ENCODE data around the gene ADGRF5. TPM values are rescaled to one million over a fixed set of nuclear protein-coding genes. Genes with fewer than 3 reads are reported as not detected.

The ADGRF5 gene
- total RNA-seq, 1 donor from 2014 or later = 2.2 TPM

DNA sequence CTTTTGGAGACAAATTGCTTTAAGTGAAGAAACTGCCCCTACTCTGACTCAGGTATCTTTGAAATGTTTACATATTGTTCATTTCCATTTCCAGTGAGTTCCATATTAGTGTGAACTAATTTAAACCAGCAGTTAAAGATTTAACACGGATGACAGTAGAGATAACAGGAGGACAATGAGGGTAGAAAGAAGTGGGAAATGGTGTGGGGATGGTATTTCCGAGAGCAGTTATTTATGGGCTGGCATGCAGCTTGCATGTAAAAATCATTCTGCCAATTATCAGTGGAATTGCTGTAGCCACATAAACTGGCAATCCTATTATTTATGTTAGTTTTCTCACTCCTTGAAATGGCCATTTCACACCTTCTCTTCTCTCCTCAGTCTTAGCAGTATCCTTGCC lies 8.6 kb upstream of the ADGRF5 start:
- no peak for DNase-seq (ENCODE audit: low spot score)

DNA sequence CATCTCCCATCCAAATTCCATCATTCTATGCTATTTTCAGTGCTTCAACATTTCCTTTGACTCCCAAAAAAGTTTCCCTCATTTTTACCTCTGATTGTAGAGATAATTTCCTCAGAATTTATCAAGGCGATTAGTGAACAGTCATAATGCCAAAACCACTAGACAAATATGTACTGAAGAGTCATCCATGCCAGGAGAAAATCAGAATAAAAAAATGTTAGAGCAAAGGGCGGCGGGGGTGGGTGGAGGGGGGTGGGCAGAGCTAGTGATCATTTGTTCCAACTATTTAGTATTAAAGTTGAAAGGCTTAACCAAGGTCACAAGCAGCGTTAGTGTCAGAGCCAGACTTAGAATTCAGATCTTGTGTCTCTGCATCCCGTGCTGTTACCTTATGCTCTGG lies 5.3 kb upstream of the ADGRF5 start:
- DNase-seq (ENCODE audit: low spot score) = no peak

DNA sequence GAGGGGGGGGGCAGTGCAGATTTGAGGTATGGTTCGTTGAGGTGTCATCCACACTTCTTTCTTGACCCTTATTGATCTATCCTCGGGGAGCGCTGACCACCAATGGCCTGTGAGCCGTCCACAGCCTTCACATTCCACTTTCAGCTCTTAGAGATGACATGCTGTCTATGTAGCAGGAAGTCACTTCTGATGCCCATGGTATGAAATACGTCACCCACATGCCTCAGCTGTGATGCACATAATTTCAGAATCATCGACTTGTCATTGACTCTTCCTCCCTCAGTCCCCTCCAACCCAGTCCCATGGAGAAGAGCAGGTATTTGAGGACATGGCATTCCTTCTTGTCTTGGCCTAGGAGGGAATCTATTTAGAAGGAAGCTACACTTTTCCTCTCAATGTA lies 4.7 kb upstream of the ADGRF5 start:
- DNase-seq (ENCODE audit: low spot score) = no peak

DNA sequence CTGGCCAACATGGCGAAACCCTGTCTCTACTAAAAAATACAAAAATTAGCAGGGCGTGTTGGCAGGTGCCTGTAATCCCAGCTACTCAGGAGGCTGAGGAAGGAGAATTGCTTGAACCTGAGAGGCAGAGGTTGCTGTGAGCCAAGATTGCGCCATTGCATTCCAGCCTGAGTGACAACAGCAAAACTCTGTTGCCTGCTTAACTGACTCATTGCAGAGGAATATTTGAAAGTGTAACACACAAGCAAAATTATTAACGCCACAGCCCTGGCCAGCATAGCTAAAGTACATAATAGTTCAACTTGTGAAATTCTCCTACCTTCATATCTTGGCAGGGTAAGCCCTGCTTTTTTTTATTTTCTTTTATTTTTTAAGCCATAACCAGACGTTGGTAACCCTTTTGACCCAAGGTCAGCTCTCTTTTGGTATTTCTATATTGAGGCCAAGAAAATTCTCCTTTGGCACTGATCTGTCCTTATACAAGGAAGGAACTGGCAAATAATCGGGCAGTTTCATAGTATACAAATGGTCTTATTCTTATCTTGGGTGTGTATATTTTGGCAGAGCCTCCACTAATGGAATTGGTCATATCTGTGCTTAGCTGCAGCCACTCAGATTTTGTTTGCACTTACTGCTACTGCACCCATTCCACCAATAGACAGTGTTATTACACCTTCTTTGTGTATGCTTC lies 4.0 kb upstream of the ADGRF5 start:
- DNase-seq (ENCODE audit: low spot score) = peak; percentile 71

DNA sequence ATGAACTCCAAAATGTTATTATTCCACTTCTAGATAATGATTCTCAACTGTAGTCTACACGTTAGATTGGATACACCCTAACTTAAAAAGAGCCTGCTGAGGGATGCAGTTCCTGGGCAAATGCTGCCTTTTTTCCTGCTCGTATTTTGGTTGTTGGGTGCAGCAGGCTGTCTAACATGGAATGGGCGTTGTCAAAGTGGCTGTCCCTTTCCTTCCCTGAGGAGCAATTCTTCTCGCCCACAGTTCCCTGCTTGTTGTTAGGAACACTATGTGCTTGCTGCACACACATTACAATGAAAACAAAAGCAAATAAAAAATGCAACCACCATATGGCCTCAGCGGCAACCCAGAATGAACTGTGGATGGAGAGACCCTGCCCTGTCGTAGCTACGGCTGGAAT lies 1.7 kb upstream of the ADGRF5 start:
- DNase-seq (ENCODE audit: low spot score) = no peak

DNA sequence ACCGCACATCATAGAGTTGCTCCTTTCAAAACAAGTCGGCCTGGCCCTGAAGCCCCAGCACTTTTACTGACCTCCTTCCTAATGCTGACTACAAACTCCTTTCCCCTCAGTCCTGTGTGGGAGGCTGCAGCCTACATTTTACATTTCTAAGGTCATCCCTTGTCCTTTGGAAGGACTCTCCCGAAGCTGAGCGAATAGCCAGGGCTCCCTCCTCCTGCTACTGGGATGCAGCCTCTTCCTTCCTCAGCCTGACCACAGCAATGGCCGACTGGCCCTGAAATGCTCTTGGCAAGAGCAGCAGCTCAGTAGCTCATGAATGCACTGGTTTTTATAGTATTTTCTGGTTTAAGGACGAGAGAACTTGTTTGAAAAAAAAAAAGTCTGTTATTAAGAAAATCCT lies 679 bp downstream of the ADGRF5 start:
- no peak for DNase-seq (ENCODE audit: low spot score)

DNA sequence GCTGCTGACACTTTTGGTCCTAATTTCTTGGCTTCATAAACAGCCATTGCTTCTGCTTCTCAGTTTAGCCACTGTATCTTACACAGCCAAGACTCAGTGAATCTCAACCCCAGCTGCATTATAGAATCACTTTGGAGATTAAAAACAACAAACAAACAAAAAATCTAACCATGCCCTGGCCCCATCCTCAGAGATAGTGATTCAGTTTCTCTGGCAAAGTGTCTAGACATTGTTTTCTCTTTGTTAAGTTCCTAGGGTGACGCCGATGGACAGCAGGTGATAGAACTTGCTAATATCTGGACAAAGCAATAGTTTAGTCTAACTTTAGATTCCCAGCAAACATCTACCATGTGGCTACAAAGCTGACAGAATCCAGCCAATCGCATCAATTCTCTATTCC lies 2.9 kb downstream of the ADGRF5 start:
- no peak for DNase-seq (ENCODE audit: low spot score)

DNA sequence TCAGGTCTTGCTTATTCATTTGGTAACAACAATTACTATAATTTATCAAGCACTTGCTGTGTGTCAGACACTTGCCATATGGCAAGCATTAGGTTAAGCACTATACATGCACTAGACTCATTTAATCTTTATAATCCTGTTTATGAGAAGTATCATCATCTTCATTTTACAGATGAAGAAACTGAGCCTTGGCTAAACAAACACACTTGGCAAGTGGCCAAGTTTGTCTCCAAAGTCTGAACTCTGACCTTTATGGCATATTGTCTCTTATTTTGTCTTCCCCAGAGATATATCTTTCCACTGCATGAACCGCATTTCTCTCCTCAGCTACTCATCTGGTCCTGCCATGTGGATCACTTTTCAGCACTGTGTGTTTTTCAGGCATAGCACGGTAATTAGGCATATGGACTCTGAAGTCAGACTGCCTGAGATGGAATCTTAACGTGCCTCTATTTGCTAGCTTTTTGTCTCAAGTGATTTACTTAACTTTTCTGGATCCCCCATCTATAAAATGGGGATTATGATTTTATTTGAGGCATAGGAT lies 4.7 kb downstream of the ADGRF5 start:
- DNase-seq (ENCODE audit: low spot score) = no peak

DNA sequence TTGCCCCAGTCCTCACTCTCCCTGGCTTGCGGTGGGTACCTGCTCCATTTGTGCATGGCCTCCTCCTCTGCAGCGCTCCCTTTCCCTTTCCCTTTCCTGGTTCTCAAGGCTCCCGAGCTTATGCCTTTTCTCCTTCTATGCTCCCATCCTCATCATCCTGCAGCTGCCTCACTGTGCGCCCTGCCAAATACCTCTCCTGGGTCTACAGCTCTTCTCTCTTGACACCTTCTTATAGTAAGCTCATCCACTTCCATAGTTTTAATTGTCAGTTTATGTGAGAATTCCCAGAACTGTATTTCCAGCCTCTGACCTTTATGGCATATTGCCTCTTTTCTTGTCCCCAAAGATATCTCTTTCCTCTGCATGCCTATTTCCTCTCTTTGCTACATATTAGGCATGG lies 5.9 kb downstream of the ADGRF5 start:
- no peak for DNase-seq (ENCODE audit: low spot score)

DNA sequence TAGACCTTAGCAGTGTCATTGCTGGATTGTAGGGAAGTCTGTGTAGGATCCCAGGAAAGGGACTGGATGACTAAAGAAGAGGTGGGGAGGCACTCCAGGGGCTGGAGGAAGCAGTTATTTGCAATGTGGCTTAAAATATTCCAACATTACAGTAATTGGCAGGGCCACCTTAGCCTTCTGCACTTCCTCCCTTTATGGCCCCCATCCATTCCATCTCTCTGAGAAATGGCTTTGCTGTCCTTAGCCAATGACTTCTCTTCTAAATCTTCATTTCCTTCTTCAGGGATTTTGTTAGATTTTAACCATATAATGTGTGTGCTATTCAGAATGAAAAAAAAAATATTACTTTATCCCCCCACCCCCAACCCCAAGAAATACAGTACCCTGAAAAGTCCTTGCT lies 6.4 kb downstream of the ADGRF5 start:
- DNase-seq (ENCODE audit: low spot score) = no peak

DNA sequence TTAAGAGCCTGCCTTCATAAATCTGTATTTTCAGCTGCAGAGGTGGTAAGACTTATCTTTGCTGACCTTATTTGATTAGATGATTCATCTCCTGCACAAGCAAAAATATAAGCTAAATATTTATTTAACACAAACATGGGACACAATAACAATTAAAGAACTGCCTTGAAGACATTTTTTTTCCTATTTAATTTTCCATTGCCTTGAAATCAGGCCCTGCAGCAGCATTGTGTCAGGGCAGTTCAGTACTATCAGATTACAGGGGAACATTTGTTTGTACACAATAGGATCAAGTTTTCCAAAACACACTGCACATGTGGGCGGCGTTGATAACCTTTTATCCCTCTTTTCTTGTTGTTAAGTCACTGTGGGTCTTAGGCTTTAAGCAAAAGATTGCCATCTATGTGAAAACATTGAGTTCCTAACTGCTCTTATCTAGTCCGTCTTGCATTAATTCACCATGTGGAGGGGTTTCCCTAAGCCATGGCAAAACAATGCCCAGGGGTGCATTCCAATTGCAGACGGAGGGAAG lies 7.4 kb downstream of the ADGRF5 start:
- DNase-seq (ENCODE audit: low spot score) = no peak

DNA sequence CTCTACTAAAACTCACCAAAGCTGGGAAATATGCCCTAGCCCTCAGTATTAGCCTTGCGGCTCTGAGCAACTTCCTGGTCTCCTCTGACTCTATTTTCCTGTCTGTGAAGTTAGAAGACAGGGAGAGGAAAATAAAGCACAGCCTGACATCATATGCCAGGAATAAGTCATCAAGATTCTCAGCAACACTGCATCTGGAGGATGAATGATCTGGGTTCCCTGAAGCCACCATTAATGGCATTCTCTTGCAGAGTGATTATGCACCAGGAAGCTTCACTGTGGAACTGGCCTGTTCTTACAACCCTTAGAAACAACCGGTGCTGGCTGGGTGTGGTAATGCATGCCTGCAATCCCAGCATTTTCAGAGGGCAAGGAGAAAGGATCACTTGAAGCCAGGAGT lies 12.4 kb downstream of the ADGRF5 start:
- DNase-seq (ENCODE audit: low spot score) = peak; percentile 14

DNA sequence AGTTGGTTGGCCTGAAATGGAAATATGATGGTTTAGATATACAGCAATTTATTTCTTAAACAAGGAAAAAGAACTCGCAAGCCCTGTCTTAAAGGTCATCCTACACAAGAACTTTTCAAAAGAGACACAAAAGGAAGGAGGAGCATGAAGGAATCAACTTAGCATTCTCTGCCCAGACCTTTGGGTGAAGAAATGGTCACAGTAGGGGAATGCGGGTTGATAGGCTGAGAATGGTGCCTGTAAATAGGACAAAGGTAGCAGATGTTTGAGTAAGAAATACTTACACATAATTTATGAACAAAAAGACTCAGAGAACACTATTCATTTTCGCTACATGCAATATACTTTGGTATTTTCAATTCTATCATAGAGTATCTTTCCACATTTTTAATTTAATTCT lies 15.0 kb downstream of the ADGRF5 start:
- DNase-seq (ENCODE audit: low spot score) = no peak

DNA sequence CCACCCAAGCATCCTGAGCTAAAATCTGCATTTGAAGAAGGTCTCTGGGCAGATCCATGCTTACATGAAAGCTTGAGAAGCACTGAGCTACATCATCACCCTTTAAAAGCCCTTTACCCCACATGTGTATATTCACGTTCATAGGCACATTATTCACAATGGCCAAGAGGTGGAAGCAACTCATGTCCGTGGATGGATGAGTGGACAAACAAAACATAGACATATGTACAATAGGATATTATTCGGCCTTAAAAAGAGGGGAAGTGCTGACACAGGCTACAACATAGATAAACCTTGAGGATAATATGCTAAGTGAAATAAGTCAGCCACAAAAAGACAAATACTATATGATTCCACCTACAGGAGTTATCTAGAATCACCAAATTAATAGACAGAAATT lies 17.6 kb downstream of the ADGRF5 start:
- DNase-seq (ENCODE audit: low spot score) = no peak

DNA sequence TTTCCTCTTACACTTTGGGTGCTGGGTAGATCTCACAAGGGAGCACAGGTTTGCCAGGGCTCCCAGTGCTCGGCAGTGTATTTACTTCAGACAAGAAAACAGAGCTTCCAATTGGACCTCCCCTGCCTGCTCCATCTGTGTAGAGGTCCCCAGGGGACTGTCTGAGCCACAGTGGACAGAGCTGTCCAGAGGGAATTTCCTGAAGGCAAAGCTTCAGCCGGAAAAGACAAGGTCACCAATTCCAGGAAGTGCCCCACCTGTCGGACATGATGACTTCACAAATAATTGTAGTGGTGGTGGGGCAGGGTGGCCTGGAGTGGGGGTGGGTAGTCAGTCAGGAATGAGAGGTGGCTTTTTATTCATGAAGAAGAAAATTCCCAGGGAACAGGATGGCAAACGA lies 18.6 kb downstream of the ADGRF5 start:
- no peak for DNase-seq (ENCODE audit: low spot score)

DNA sequence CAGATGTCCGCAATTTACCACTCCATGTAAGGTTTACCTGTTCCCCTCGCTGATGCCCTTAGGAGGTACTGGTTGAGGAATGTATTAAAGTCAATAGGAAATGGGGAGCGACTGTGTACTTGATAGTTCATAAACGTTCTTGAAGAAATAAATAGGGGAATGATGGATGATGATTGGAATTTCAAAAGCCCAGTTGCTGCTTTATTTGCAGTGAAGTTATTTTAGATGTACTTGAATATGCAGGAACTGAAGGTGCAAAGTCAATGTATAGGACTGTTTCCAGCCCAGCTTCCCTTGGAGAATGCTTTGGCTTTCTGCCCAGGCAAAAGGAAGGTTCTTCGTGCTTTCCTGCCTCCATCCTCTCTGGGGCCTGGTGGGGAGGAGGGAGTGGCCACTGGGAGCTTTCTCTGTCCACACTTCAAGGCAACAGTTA lies 19.8 kb downstream of the ADGRF5 start:
- DNase-seq (ENCODE audit: low spot score) = peak; percentile 37

DNA sequence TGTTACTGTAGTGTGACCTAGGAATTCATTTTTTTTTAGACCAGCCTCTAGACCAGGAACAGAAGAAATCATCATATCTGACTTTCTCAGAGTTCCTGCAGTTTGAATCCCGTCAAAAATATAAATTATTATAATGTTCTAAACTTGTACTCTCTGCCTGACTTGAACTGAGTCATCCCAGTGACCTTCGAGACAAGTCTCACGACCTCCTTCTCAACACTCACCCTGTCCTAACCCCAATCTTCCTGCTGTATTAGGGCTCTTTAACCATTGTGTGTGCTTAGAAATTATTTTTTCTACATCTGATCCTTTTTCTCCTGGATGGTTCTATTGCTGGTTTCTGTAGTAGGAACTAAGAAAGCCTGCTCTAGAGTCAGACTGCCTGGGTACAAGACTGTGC lies 21.5 kb downstream of the ADGRF5 start:
- no peak for DNase-seq (ENCODE audit: low spot score)

DNA sequence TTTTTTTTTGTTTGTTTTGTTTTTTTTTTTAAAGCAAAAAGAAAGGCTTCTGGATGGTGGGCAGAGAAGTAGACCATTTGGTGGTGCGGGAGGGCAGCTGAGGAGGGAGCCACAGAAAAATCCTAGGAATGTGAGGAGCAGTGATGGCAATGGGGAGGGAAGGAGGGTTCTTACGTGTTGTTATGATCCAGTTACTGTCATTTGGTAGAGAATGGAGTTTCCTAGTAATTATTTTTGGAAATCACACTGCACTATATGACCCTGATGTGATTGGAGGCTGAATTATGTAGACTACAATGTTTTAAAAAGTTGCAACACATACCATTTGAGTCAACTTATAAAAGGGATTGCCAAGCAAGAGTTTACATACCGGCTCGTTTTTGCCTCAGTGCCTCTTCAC lies 22.1 kb downstream of the ADGRF5 start:
- DNase-seq (ENCODE audit: low spot score) = no peak

DNA sequence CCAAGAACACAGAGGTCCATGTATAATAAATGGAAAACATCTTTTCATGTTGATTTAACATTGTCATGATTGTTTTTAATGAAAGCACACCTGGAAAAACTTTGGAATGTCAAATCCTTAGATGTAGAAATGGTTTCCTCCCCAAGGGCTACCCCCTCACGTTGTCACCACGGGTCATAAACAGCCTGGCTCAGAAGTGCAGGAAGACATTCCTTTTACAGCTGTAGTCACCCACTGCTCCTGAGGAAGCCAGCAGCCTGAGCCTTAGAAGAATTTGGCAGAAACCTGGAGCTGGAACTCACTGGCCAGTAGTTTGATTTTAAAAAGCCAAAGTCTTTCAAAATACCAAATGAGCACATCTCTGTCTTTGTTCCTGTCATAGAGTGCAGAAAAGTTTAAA lies 23.7 kb downstream of the ADGRF5 start:
- DNase-seq (ENCODE audit: low spot score) = no peak

DNA sequence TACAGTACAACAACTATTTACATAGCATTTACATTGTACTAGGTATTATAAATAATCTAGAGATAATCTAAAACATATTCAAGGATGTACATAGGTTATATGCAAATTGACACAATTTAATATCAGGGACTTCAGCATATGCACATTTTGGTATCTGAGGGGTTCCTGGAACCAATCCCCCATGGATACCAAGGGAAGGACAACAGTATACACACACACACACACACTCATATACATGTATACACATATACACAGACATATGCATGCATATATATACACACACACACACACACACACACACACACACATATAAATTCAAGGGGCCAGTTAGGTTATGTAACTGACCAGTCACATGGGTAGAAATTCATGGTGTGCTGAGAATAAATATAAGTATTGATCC lies 24.9 kb downstream of the ADGRF5 start:
- DNase-seq (ENCODE audit: low spot score) = no peak

DNA sequence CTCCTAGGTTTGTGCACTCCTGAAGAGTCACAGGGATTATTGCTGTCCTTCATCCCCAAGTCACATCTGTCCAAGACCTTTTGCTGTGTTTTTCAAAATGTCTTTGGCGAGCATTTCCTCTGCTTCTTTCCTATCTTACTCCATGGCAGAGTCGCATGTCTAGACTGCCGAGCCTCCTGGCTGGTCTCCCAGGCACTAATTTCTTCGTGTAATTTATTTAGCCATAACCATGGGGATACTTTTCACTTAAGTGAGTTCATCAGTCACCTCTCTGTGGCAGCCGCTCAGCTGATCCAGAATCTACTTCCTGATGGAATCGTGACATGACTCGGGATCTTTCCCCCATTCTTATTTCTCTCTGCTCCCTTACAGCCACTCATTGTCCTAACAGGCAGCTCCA lies 25.8 kb downstream of the ADGRF5 start:
- no peak for DNase-seq (ENCODE audit: low spot score)

DNA sequence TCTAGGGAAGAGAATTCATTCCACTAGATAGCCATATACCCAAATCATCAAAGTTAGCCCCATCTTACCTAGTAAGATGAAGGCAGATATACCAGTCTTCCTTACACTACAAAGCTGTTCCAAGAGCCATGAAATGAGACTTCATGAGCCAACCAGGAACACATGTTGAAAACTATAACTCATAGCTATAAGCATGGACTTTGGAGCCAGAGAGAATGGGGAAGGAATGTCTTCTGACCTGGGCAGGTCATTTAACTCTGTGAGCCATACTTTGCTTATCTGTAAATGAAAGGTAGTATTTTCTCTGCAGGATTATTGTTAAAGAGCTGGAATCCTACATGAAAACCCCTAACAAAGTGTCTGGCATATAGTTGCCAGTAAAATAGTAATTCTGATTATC lies 27.3 kb downstream of the ADGRF5 start:
- DNase-seq (ENCODE audit: low spot score) = no peak

DNA sequence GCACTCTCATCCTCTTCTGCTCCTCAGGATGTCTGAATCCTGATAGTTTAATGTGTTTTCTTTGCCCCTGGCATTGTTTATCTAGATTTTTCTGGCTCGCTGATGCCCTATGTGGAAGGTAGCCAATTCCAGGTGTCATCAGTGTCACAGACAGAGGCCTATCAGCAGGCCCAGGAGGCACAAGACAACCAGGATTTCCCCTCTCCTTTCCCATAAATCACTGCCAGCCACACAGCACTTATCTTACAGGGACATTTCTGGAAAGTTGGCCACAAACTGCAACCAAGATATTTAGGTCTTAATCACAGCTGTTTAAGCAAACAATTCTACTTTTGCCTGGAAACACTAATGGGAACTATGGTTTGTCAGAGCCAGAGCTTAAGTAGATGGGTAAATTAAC lies 28.1 kb downstream of the ADGRF5 start:
- no peak for DNase-seq (ENCODE audit: low spot score)
